ENCODE measurements around the gene TCEA2. TPM values are rescaled to one million over a fixed set of nuclear protein-coding genes. Genes with fewer than 3 reads are reported as not detected.

The TCEA2 gene
- total and polyA plus RNA-seq, 9 of the 15 experiments (the other 6 are each of a cell fraction or from before 2014, with no cell fraction given), result 1.4 to 28.7 (median 5.4) TPM

GRCh38 chr20:64050261-64051032 is 12.6 kb upstream of the TCEA2 start (continued):
- TF ChIP-seq, protein P1, sequence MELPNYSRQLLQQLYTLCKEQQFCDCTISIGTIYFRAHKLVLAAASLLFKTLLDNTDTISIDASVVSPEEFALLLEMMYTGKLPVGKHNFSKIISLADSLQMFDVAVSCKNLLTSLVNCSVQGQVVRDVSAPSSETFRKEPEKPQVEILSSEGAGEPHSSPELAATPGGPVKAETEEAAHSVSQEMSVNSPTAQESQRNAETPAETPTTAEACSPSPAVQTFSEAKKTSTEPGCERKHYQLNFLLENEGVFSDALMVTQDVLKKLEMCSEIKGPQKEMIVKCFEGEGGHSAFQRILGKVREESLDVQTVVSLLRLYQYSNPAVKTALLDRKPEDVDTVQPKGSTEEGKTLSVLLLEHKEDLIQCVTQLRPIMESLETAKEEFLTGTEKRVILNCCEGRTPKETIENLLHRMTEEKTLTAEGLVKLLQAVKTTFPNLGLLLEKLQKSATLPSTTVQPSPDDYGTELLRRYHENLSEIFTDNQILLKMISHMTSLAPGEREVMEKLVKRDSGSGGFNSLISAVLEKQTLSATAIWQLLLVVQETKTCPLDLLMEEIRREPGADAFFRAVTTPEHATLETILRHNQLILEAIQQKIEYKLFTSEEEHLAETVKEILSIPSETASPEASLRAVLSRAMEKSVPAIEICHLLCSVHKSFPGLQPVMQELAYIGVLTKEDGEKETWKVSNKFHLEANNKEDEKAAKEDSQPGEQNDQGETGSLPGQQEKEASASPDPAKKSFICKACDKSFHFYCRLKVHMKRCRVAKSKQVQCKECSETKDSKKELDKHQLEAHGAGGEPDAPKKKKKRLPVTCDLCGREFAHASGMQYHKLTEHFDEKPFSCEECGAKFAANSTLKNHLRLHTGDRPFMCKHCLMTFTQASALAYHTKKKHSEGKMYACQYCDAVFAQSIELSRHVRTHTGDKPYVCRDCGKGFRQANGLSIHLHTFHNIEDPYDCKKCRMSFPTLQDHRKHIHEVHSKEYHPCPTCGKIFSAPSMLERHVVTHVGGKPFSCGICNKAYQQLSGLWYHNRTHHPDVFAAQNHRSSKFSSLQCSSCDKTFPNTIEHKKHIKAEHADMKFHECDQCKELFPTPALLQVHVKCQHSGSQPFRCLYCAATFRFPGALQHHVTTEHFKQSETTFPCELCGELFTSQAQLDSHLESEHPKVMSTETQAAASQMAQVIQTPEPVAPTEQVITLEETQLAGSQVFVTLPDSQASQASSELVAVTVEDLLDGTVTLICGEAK (IDR thresholded peaks at IDR 0.05), result no peak
- TF ChIP-seq, protein P1 (CRISPR knock-in tag; IDR thresholded peaks at IDR 0.05), result no peak
- TF ChIP-seq CHD4 (IDR thresholded peaks at IDR 0.05; ENCODE audit: insufficient read depth, insufficient replicate concordance, low read depth, low read length, poor library complexity, severe bottlenecking), result no peak
- TF ChIP-seq ZNF232 (CRISPR knock-in tag; IDR thresholded peaks at IDR 0.05), result no peak
- TF ChIP-seq SMAD4 (CRISPR knock-in tag; conservative IDR thresholded peaks at IDR 0.05), result no peak
- no peak for TF ChIP-seq ZFP1 (CRISPR knock-in tag; IDR thresholded peaks at IDR 0.05)
- TF ChIP-seq CBX2 (IDR thresholded peaks at IDR 0.05; ENCODE audit: insufficient read depth, low read length, poor library complexity, severe bottlenecking), result no peak
- peak; percentile 86 for TF ChIP-seq VEZF1 (CRISPR knock-in tag; IDR thresholded peaks at IDR 0.05)
- TF ChIP-seq ZBTB2 (IDR thresholded peaks at IDR 0.05), result peak; percentile 30; the same call in 1 of the 2 replicates
- TF ChIP-seq ETS1 (conservative IDR thresholded peaks at IDR 0.05; ENCODE audit: control insufficient read depth, low read depth, low read length), result no peak
- TF ChIP-seq ZFX (CRISPR knock-in tag; IDR thresholded peaks at IDR 0.05), result peak; percentile 68
- TF ChIP-seq ZNF165 (CRISPR knock-in tag; IDR thresholded peaks at IDR 0.05; ENCODE audit: borderline replicate concordance), result no peak
- no peak for TF ChIP-seq NFYB (IDR thresholded peaks at IDR 0.05; ENCODE audit: extremely low read depth, insufficient read length)
